HepG2 (cell line): ENCODE measurements around the gene RGS6. TPM values are rescaled to one million over a fixed set of nuclear protein-coding genes. Genes with fewer than 3 reads are reported as not detected.

ENCODE experiments used
- ATAC-seq: fragments of 200-7000 bp; cut with Tn5 transposase; 3 replicates; pipeline ENCODE4 v1.9.1; 2020; ENCODE audit warnings: mild to moderate bottlenecking, moderate library complexity
- BruUV-seq: library from RNA; stranded (reverse); fragments of 400-500 nt; replicated peaks from 2 replicates; lab custom pipeline; 2021; lab: Mats Ljungman, UMichigan
- CTCF ChIA-PET: fragments of 300-600 bp; formaldehyde crosslinking; extraction: SDS; loops from one replicate; lab custom pipeline; 2021; ENCODE audit warnings: low total read pairs, inconsistent platforms, low intra/inter-chr PET ratio; lab: Yijun Ruan, JAX
- POLR2A ChIA-PET: fragments of 350-600 bp; sonication (Branson Sonifier 250); formaldehyde crosslinking; loops from one replicate; lab custom pipeline; 2020; ENCODE audit warnings: antibody characterized with exemption, inconsistent platforms; lab: Yijun Ruan, JAX
- DNase-seq: peaks from one replicate; pipeline ENCODE4 v3.0.0-alpha.2; 2015; ENCODE audit warnings: low spot score
- FAIRE-seq: peaks from 3 replicates; lab custom pipeline; 2011; peaks lifted over from hg19 to GRCh38; lab: Jason Lieb, UNC
- H2AFZ ChIP-seq: one replicate; pipeline ENCODE4 v1.6.1; 2011; ENCODE audit warnings: low read length, inconsistent platforms
- H3K27ac ChIP-seq: fragments of 300-600 bp; 3 replicates; pipeline ENCODE4 v1.8.0; 2011; ENCODE audit warnings: mixed run types, mild to moderate bottlenecking, mixed read lengths, low read length, inconsistent platforms; ENCODE audit not compliant: insufficient read depth; ENCODE audit errors: extremely low read length
- H3K27me3 ChIP-seq, 2 experiments: fragments of 200-600 bp in 1 of 2; 2 replicates in 1 of 2; 3 replicates in 1 of 2; pipeline versions ENCODE4 v1.6.0 to v1.8.0; 2011; ENCODE audit warnings: low read length in 2 of 2, mild to moderate bottlenecking in 2 of 2, moderate library complexity in 2 of 2, inconsistent platforms in 1 of 2; ENCODE audit not compliant: insufficient read depth in 2 of 2, control insufficient read depth in 1 of 2
- H3K36me3 ChIP-seq, 2 experiments: fragments of 200-600 bp in 1 of 2; replicated peaks in 1 of 2; 2 replicates in 1 of 2; 3 replicates in 1 of 2; pipeline versions ENCODE4 v1.5.1 to v1.8.0; 2011; ENCODE audit warnings: low read length in 2 of 2, inconsistent platforms in 1 of 2; ENCODE audit not compliant: insufficient read depth in 2 of 2, control insufficient read depth in 1 of 2
- H3K4me1 ChIP-seq: 2 replicates; pipeline ENCODE4 v1.5.1; 2012; ENCODE audit warnings: low read length, inconsistent platforms; ENCODE audit not compliant: insufficient read depth
- H3K4me2 ChIP-seq: 2 replicates; pipeline ENCODE4 v1.6.0; 2011; ENCODE audit warnings: low read depth, low read length, inconsistent platforms
- H3K4me3 ChIP-seq, 3 experiments: fragments of 200-600 bp in 1 of 3; sonication (generic), shearing (Covaris generic) in 1 of 3; replicated peaks in 1 of 3; 2 replicates each; pipeline ENCODE4 v1.5.1; 2011 to 2016; ENCODE audit warnings: low read length in 3 of 3, inconsistent platforms in 2 of 3, low read depth in 2 of 3, mild to moderate bottlenecking in 2 of 3, control low read depth in 1 of 3, mixed read lengths in 1 of 3; ENCODE audit not compliant: insufficient read depth in 1 of 3
- H3K79me2 ChIP-seq: one replicate; pipeline ENCODE4 v1.6.1; 2011; ENCODE audit warnings: low read length, inconsistent platforms; ENCODE audit not compliant: insufficient read depth
- H3K9ac ChIP-seq: 2 replicates; pipeline ENCODE4 v1.6.0; 2011; ENCODE audit warnings: mild to moderate bottlenecking, low read depth, low read length, inconsistent platforms; ENCODE audit not compliant: insufficient read depth
- H3K9me3 ChIP-seq: 2 replicates; pipeline ENCODE4 v1.5.1; 2012; ENCODE audit warnings: mild to moderate bottlenecking, low read length
- H4K20me1 ChIP-seq: 2 replicates; pipeline ENCODE4 v1.6.0; 2011; ENCODE audit warnings: inconsistent platforms, mild to moderate bottlenecking, low read length, moderate library complexity; ENCODE audit not compliant: insufficient read depth
- HINFP ChIP-seq: sonication (generic); formaldehyde crosslinking; IDR thresholded peaks from 2 replicates; pipeline ENCODE4 v1.4.0; 2020; ENCODE audit warnings: low read depth, mild to moderate bottlenecking, missing genetic modification reagents
- MATR3 ChIP-seq: sonication (generic); formaldehyde crosslinking; IDR thresholded peaks from 2 replicates; pipeline ENCODE4 v1.4.0; 2020; ENCODE audit warnings: missing genetic modification reagents
- MYNN ChIP-seq: sonication (generic); formaldehyde crosslinking; IDR thresholded peaks from 2 replicates; pipeline ENCODE4 v1.4.0; 2020; ENCODE audit warnings: mild to moderate bottlenecking, low read depth, missing genetic modification reagents
- NFATC3 ChIP-seq: sonication (generic); formaldehyde crosslinking; IDR thresholded peaks from 2 replicates; pipeline ENCODE4 v1.5.1; 2020; ENCODE audit warnings: mild to moderate bottlenecking, missing genetic modification reagents
- NR3C1 ChIP-seq: sonication (generic); formaldehyde crosslinking; IDR thresholded peaks from 2 replicates; pipeline ENCODE4 v1.4.0; 2020; ENCODE audit warnings: missing genetic modification reagents
- SMAD1 ChIP-seq: sonication (generic); formaldehyde crosslinking; IDR thresholded peaks from 2 replicates; pipeline ENCODE4 v1.4.0; 2020; ENCODE audit warnings: missing genetic modification reagents, low read depth, mild to moderate bottlenecking, borderline replicate concordance
- TCF7L2 ChIP-seq: IDR thresholded peaks from 2 replicates; pipeline ENCODE4 v1.6.1; 2011; ENCODE audit warnings: mild to moderate bottlenecking, low read depth, low read length, moderate library complexity
- ZBTB25 ChIP-seq: IDR thresholded peaks from 2 replicates; pipeline ENCODE4 v1.6.1; 2018; ENCODE audit warnings: missing genetic modification reagents
- ZFP36L2 ChIP-seq: sonication (generic); formaldehyde crosslinking; IDR thresholded peaks from 2 replicates; pipeline ENCODE4 v1.4.0; 2020; ENCODE audit warnings: missing genetic modification reagents
- ZNF329 ChIP-seq: sonication (generic); formaldehyde crosslinking; IDR thresholded peaks from 2 replicates; pipeline ENCODE4 v1.9.0; 2021; ENCODE audit warnings: low read depth, mild to moderate bottlenecking, missing genetic modification reagents
- ZNF350 ChIP-seq: sonication (generic); formaldehyde crosslinking; IDR thresholded peaks from 2 replicates; pipeline ENCODE4 v1.4.0; 2020; ENCODE audit warnings: mild to moderate bottlenecking, low read depth, missing genetic modification reagents, borderline replicate concordance
- ZNF44 ChIP-seq: sonication (generic); formaldehyde crosslinking; IDR thresholded peaks from 2 replicates; pipeline ENCODE4 v1.5.1; 2020; ENCODE audit warnings: mild to moderate bottlenecking, missing genetic modification reagents
- ZSCAN25 ChIP-seq: sonication (generic); formaldehyde crosslinking; IDR thresholded peaks from 2 replicates; pipeline ENCODE4 v1.8.0; 2022; ENCODE audit warnings: mild to moderate bottlenecking, missing genetic modification reagents
- WGBS: methylation state at CpG from one replicate; pipeline ENCODE4 v1.1.6; 2017; ENCODE audit warnings: low lambda C conversion rate; 5-methylcytosine and 5-hydroxymethylcytosine counted together
- in situ Hi-C: cut with HindIII; loops from 2 replicates; pipeline ENCODE4 v1.10.0; 2017; ENCODE audit warnings: low pct_unique_long_range_greater_than_20kb; ENCODE audit not compliant: extremely low pct_ligation_motif_present
- intact Hi-C: fragments of 100-400 bp; cut with micrococcal nuclease; formaldehyde crosslinking; loops from one replicate; pipeline ENCODE4 v1.10.0; 2022; ENCODE audit not compliant: unreplicated experiment
- polyA plus RNA-seq, 8 experiments: library from polyadenylated mRNA; depleted of rRNA in 3 of 8; stranded (reverse) in 7 of 8; unstranded in 1 of 8; fragments of >200 nt; fragmentation: Illumina TruSeq in 4 of 8; extraction: Trizol in 4 of 8; gene quantifications; 2 replicates each; pipeline versions ENCODE4 v1.2.1 to v1.2.3, GENCODE V29; 2011 to 2016; ENCODE audit warnings: low read depth in 4 of 8, missing spikeins in 1 of 8, mixed read lengths in 1 of 8; ENCODE audit not compliant: insufficient read depth in 1 of 8
- total RNA-seq, 5 experiments: library from RNA; depleted of rRNA; stranded (reverse); fragments of >200 nt; fragmentation: Illumina TruSeq; extraction: Trizol; gene quantifications; 2 replicates each; pipeline ENCODE4 v1.2.3, GENCODE V29; 2016; ENCODE audit warnings: low read depth in 1 of 5

The RGS6 gene
- total and polyA plus RNA-seq, 2 of the 13 experiments (the other 11 are each of a cell fraction or from before 2014, with no cell fraction given): not detected

- CTCF ChIA-PET: no interaction called here
- no peak for FAIRE-seq
- no TSS peak for BruUV-seq
- Histone ChIP-seq H3K36me3 (no peaks in the 10 kb centered on the region), H3K27ac (no peak overlapping the region), H3K9ac (no peak overlapping the region), H3K4me3 (no peak overlapping the region), H3K4me1 (no peaks in the 10 kb centered on the region), H3K79me2 (no peaks in the 10 kb centered on the region), H3K4me2 (no peak overlapping the region), H3K27me3 (no peaks in the 10 kb centered on the region), H4K20me1 (no peaks in the 10 kb centered on the region), H3K9me3 (no peaks in the 10 kb centered on the region), H2AFZ (no peak overlapping the region)
- intact Hi-C loops: no loop called here
- DNase-seq: no peak
- ATAC-seq: no peak
- POLR2A ChIA-PET: no interaction called here
- TF ChIP-seq ZFP36L2 (CRISPR knock-in tag) (no peak), MYNN (no peak), TCF7L2 (no peak)
- in situ Hi-C loops: no loop called here
These were observed 76.4 kb downstream of the RGS6 start for GRCh38 chr14:72008666-72009065.

- CTCF ChIA-PET: no interaction called here
- Histone ChIP-seq H3K4me1 (no peaks in the 10 kb centered on the region), H4K20me1 (no peaks in the 10 kb centered on the region), H3K27ac (no peak overlapping the region), H3K9ac (no peak overlapping the region), H3K36me3 (no peaks in the 10 kb centered on the region), H3K79me2 (no peaks in the 10 kb centered on the region), H3K27me3 (no peaks in the 10 kb centered on the region), H3K9me3 (no peaks in the 10 kb centered on the region), H3K4me2 (no peak overlapping the region), H3K4me3 (no peak overlapping the region), H2AFZ (no peak overlapping the region)
- WGBS: 1% methylated on average over 3 of the region's 3 CpGs
- no TSS peak for BruUV-seq
- intact Hi-C loops (no loop called here), in situ Hi-C loops (no loop called here)
- ATAC-seq (no peak), FAIRE-seq (no peak), DNase-seq (no peak)
- POLR2A ChIA-PET: no interaction called here
- TF ChIP-seq ZBTB25 (CRISPR knock-in tag) (no peak), NFATC3 (CRISPR knock-in tag) (no peak), ZNF44 (CRISPR knock-in tag) (no peak), MATR3 (CRISPR knock-in tag) (no peak), SMAD1 (CRISPR knock-in tag) (no peak), HINFP (CRISPR knock-in tag) (no peak), ZSCAN25 (CRISPR knock-in tag) (no peak), ZNF350 (CRISPR knock-in tag) (no peak), ZNF329 (CRISPR knock-in tag) (no peak), NR3C1 (CRISPR knock-in tag) (no peak)
These were observed 78.2 kb downstream of the RGS6 start for GRCh38 chr14:72010474-72010873.
